IPS-NIHi7 (cell line): Measurements from ENCODE around the gene TMEM150A.
"Not testable (repeated sequence)": the region's sequence is repeated elsewhere in the genome, so short reads cannot be mapped to it uniquely, and the experiment has no call there.

Source experiments
- DNase-seq: peaks from one replicate; pipeline ENCODE4 v3.0.0; 2012; ENCODE audit warnings: mixed read lengths; ENCODE audit errors: extremely low spot score

The TMEM150A gene

GRCh38 chr2:85593023-85593422 is 9.5 kb downstream of the TMEM150A start:
- no peak for DNase-seq

- not testable (repeated sequence) for DNase-seq
Observed at GRCh38 chr2:85592299-85592698, 10.2 kb downstream of the TMEM150A start.

- no peak for DNase-seq
Observed at GRCh38 chr2:85591563-85591962, 10.9 kb downstream of the TMEM150A start.

- DNase-seq: no peak
Observed at GRCh38 chr2:85590950-85591349, 11.5 kb downstream of the TMEM150A start.

GRCh38 chr2:85589982-85590791 is 12.3 kb downstream of the TMEM150A start:
- DNase-seq: no peak

- no peak for DNase-seq
Observed at GRCh38 chr2:85589181-85589580, 13.3 kb downstream of the TMEM150A start.

GRCh38 chr2:85588645-85589044 is 13.9 kb downstream of the TMEM150A start:
- no peak for DNase-seq

GRCh38 chr2:85588236-85588635 is 14.3 kb downstream of the TMEM150A start:
- no peak for DNase-seq

- no peak for DNase-seq
Observed at GRCh38 chr2:85585781-85586105, 16.8 kb downstream of the TMEM150A start.

GRCh38 chr2:85584857-85585780 is 17.4 kb downstream of the TMEM150A start:
- DNase-seq: peak; percentile 27

GRCh38 chr2:85584354-85584856 is 18.1 kb downstream of the TMEM150A start, which contains the start of gene VAMP5:
Gene VAMP5 (plus strand): TSS chr2:85584431. CDS start chr2:85584491, 60 bp downstream.
- peak; percentile 41 for DNase-seq

GRCh38 chr2:85583667-85584353 is 18.7 kb downstream of the TMEM150A start:
- no peak for DNase-seq

GRCh38 chr2:85582492-85582891 is 20.0 kb downstream of the TMEM150A start:
- no peak for DNase-seq

GRCh38 chr2:85580206-85580605 is 22.3 kb downstream of the TMEM150A start:
- DNase-seq: no peak

- DNase-seq: peak; percentile 52
Observed at GRCh38 chr2:85579266-85579935, 23.1 kb downstream of the TMEM150A start.

- DNase-seq: no peak
Observed at GRCh38 chr2:85578243-85579180, 24.0 kb downstream of the TMEM150A start.

GRCh38 chr2:85577386-85578242 is 24.9 kb downstream of the TMEM150A start, which contains the start of gene VAMP8:
Gene VAMP8 (plus strand): TSS chr2:85577586. CDS start chr2:85577647, 61 bp downstream.
- DNase-seq: peak; percentile 90

GRCh38 chr2:85577063-85577385 is 25.5 kb downstream of the TMEM150A start:
- no peak for DNase-seq

- no peak for DNase-seq
Observed at GRCh38 chr2:85575739-85576138, 26.8 kb downstream of the TMEM150A start.
